ENCODE results near the gene LYPD4.
A peak's percentile ranks its signal among the peaks of the same experiment; 100 is the strongest.

The LYPD4 gene

GRCh38 chr19:41849067-41849466 is 4.6 kb upstream of the LYPD4 start:
- no peak for DNase-seq

- DNase-seq: no peak
Measured at GRCh38 chr19:41848666-41849065, 4.2 kb upstream of the LYPD4 start.

- DNase-seq: no peak
Measured at GRCh38 chr19:41847351-41848105, 3.0 kb upstream of the LYPD4 start.

- no peak for DNase-seq
Measured at GRCh38 chr19:41845051-41845590, 638 bp upstream of the LYPD4 start.

- no peak for DNase-seq
Measured at GRCh38 chr19:41845001-41845050, 343 bp upstream of the LYPD4 start, which contains the start of gene DMRTC2. DMRTC2 (plus strand) TSS chr19:41845042; CDS start chr19:41847429, 2,387 bp downstream.

GRCh38 chr19:41843371-41843770 is 1.1 kb downstream of the LYPD4 start:
- DNase-seq: no peak

- DNase-seq: no peak
Measured at GRCh38 chr19:41839211-41839610, 5.3 kb downstream of the LYPD4 start.

GRCh38 chr19:41837981-41838708 is 6.3 kb downstream of the LYPD4 start:
- no peak for DNase-seq

GRCh38 chr19:41821003-41821735 is 23.3 kb downstream of the LYPD4 start:
- no peak for DNase-seq

GRCh38 chr19:41816761-41817160 is 27.7 kb downstream of the LYPD4 start:
- DNase-seq: no peak

GRCh38 chr19:41815301-41815700 is 29.2 kb downstream of the LYPD4 start:
- DNase-seq: no peak

GRCh38 chr19:41813911-41814310 is 30.6 kb downstream of the LYPD4 start:
- no peak for DNase-seq

GRCh38 chr19:41811981-41812380 is 32.5 kb downstream of the LYPD4 start:
- DNase-seq: no peak

GRCh38 chr19:41811036-41811435 is 33.4 kb downstream of the LYPD4 start:
- peak; percentile 50 for DNase-seq

- no peak for DNase-seq
Measured at GRCh38 chr19:41810301-41810700, 34.2 kb downstream of the LYPD4 start.

GRCh38 chr19:41808663-41809566 is 35.6 kb downstream of the LYPD4 start:
- DNase-seq: no peak

- no peak for DNase-seq
Measured at GRCh38 chr19:41807176-41807575, 37.3 kb downstream of the LYPD4 start.

- DNase-seq: no peak
Measured at GRCh38 chr19:41804336-41804735, 40.1 kb downstream of the LYPD4 start.

GRCh38 chr19:41802770-41803169 is 41.7 kb downstream of the LYPD4 start:
- DNase-seq: no peak

GRCh38 chr19:41801792-41802211 is 42.7 kb downstream of the LYPD4 start:
- no peak for DNase-seq

- DNase-seq: no peak
Measured at GRCh38 chr19:41801031-41801430, 43.5 kb downstream of the LYPD4 start.

- DNase-seq: no peak
Measured at GRCh38 chr19:41799444-41800000, 45.0 kb downstream of the LYPD4 start.

GRCh38 chr19:41796901-41797300 is 47.6 kb downstream of the LYPD4 start:
- DNase-seq: no peak
